Myocyte (in vitro differentiated cells): Measurements from ENCODE around the gene SND1. TPM values are rescaled to one million over a fixed set of nuclear protein-coding genes. Genes with fewer than 3 reads are reported as not detected.

Experiments
- DNase-seq: peaks from one replicate; pipeline ENCODE4 v3.0.0-alpha.2; 2012; ENCODE audit warnings: low read depth
- total RNA-seq: library from RNA; depleted of rRNA; stranded (reverse); fragments of >200 nt; gene quantifications from 2 replicates; pipeline ENCODE4 v1.2.3, GENCODE V29; 2014

Gene SND1
- total RNA-seq, 1 donor from 2014 or later = 218 TPM

DNA sequence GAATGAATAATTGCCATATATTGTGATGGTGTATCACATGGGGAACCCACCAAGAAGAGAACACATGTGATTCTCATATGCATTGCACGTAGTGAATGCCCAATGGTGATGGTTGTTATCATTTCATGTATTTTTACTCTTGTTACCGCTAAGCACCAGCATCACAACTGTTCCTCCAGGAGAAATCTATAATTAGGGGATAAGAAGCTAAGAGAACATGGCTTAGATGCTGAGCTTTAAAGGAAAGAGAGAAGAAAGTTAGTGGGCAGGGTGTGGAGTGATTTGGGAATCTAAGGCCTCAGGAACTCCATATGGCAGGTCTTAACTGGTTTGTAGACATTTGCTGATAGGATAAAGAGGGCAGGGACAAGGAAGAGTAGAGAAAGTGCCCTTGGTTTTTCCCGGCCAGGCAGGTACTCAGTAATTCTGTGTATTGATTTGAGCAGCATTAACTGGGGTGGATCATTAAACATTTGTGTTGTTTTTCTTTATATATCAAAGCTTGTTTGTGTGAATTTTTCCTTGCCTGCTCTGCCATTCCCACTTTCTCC, 233.3 kb downstream of the SND1 start:
- no peak for DNase-seq

DNA sequence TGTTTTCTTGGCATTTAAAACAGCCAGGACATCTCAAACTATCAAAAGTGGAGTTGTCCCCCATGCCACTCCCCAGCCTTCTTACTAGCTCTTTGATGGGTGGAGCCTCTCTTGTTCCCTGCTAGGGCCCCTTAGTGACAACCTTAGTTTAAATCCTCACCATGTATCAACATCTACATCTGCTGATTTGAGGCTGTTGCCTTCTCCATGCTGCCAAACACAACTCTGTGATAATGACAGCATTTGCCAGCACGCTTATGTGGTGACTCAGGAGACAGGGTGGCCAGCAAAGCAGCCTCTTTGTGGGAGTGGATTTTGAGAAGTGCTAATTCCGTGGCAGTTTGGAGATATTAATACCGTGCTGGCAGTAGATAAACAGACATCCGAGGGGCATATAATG, 233.8 kb downstream of the SND1 start:
- peak; percentile 92 for DNase-seq

DNA sequence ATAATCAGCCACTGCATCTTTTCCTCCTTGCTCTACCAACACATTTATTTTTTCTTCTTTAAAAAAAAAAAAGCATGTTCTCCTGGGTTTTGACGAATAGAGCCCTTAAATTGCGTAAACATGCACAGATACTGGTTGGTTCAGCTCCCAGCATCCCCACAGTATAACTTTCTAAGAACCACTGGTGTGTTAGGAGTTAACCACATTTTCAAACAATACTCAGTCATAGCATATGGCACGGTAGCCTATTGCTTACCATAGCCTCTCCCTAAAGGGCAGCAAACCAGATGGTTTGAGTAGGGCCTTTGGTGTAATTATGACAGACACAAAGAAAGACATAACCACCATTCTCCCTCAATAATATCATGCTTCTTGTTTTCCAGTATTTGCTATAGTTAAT, 234.3 kb downstream of the SND1 start:
- no peak for DNase-seq

DNA sequence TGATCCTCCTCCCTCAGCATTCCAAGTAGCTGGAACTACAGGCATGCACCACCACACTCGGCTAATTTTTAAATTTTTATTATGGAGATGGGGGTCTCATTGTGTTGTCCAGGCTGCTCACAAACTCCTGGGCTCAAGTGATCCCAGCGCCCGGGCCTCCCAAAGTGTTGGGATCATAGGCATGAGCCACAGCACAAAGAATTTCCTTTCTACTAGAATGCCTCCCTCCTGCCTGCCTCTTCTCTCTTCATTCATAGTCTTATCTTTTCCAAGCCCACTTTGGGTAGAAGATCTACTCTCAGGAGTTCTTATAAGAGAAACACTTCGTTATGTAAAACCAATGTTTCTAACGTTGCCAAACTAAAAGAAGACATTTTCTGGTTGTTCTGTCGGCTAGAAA, 235.1 kb downstream of the SND1 start:
- DNase-seq = no peak

- no peak for DNase-seq
Observed at GRCh38 chr7:127887631-127888030, 235.6 kb downstream of the SND1 start.

DNA sequence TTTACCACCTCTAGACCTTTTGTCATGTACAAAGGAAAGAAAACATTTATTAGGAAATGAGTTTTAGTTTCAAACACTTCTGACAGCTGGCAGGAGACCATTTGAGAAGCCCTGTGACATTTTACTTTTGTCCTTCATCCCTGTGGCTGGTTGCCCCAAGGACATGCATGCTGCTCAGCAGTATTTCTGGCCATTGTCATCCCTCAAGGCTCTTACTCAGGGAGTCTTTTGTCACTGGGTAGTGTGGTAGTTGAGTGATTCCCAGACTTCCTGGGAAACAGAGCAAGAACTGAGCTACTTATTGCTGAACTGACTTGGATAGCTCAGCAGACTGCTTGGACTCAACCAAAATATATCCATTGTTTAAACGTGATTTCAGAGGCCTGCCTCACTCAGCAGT, 236.4 kb downstream of the SND1 start:
- no peak for DNase-seq

DNA sequence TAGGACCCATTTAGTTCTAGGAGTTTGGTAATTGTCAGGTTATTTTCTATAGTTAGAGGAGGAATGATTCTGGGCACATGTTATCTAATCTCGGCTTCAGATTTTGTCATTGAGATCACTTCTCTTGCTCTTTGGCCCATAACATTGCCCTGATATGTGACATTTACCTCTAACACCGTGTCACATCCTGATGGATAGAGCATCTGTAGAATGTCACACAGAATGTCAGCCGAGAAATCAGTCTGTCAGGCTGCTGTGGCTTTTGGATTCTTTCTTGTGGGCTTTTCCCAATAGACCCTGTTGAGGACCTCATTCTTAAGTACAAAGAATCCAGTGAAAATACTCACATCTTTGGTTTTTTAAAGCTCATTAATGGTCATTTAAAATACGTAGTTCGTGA, 236.8 kb downstream of the SND1 start:
- no peak for DNase-seq

GRCh38 chr7:127889677-127890076, 237.7 kb downstream of the SND1 start:
- DNase-seq = no peak

DNA sequence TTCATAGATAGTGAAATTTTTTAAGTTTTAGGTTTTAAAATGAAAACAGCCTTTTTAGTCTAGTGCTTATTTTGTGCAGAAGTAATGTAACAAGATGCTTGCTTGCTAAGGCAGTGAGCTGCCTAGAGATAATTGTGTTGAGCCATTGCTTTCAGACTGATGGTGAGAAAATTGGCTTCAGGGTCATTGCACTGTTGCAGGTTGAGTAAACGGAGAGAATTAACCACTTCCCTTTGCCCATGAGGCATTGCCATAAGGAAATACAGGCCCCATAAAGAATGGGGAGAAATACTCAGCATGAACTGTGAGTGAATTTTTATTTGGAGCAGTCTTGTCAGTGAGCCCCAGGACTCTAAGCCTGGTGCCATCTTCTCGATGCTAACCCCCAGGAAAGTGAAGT, 238.7 kb downstream of the SND1 start:
- no peak for DNase-seq

- no peak for DNase-seq
Observed at GRCh38 chr7:127891144-127891543, 239.2 kb downstream of the SND1 start.

GRCh38 chr7:127891854-127892438, 240.0 kb downstream of the SND1 start:
- DNase-seq = no peak

GRCh38 chr7:127892488-127893314, 240.7 kb downstream of the SND1 start:
- DNase-seq = no peak

DNA sequence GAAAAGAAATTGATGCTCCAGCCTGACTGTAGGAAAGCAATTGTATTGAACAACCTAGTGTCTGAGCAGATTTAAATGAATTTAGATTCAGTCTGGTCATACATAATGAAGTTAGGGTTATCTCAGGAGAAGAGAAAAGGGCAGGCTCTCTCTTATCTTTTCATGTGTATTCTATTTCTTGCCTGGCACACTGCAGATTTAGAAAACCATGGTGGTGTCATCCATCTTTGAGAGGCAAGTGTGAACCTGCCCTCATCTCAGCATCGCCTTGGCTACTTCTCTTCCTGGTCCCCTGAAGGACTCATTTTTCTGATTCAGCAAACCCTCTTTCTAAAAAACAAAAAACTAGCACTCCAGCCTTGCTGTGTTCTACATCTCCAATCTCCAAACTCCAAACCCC, 241.6 kb downstream of the SND1 start:
- DNase-seq = no peak

DNA sequence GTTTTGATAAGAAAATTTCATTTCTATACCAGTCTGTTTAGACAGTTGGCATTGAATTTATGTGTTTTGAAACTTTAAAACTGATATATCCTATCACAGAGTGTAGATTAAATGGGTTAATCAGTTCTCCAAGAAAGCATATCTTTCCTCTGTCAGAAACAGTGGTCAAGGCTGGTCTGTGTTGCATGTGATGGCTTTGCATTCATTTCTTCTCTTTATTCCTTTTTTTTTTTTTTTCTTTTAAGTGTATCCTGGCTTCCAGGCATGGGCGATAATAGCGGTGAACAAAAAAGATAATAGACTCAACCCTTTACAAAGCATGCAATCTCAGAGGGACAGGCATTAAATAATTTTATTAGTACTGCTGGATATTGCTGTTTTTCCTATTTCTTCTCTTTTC, 242.6 kb downstream of the SND1 start:
- DNase-seq = no peak

DNA sequence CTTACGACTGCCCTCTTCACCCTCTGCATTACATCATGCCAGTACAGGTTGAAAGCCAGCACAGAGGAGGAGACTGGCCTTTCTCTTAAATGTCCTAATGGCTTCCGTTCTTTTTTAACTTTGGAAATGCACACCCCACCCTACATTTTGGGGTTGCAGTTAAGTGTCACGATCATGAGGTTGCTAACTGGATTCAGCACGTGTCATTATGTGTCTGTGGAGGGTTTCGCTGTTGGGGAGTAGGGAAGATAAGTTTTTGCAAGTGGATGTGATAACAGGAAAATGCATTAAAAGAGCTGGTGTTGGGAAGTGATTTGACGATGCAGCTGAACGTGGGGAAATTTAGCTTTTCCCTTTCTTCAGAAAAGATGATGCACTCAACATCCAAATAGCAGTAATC, 243.4 kb downstream of the SND1 start:
- DNase-seq = no peak

- no peak for DNase-seq
Observed at GRCh38 chr7:127895814-127896280, 243.9 kb downstream of the SND1 start.

DNA sequence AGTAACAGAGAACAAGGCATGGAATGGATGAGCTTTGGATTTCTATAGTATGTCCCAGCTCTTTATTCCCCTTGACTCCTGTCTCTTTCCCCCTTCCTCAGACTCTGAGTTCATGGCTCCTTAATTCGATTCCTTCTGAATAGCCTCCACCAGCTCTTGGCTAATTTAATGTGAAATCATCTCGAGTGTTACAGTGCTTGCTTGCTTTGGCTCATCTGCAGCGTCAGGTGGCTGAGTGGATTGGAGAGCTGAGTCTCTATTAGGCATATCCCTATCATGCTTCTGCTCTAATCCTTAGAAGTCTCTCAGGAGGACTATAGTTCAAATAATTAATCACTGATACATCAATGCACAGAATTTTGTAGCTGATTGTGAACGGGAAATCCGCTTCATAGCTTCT, 244.7 kb downstream of the SND1 start:
- no peak for DNase-seq

DNA sequence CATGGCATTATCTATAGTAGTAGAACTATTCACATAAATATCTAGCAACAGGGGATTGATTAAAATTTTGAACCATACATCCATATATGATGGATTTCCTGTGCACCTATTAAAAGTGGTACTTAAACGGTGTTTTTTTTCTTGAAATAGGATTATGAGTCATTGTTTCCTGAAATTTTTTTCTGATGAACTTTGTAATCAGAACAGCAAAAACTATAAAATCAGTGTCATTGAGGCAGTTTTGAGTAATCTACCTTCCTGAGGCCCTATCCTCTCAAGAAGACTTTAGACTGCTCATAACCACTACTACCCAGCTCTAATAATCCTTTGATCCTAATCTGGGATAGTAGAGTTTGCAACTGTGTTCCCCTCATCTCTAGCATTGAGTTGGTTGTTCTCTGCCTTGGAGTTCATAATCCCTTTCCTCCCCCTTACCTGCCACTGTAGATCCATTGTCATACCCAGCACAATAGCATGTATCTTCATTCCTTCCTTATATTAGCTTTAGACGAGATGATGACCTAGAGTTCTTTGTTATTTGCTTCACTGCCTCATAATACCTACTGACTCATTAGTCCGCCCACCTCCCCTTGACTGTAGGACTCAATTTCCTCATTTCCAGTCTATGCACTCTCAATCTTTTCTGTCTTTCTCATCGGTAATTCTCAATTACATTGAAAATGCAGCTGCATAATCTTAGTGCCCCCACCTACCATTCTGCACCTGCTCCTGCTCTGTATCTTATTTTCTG, 245.9 kb downstream of the SND1 start:
- DNase-seq = no peak

GRCh38 chr7:127899411-127899810, 247.4 kb downstream of the SND1 start:
- no peak for DNase-seq

GRCh38 chr7:127900141-127900540, 248.1 kb downstream of the SND1 start:
- DNase-seq = no peak

- no peak for DNase-seq
Observed at GRCh38 chr7:127900732-127901685, 249.0 kb downstream of the SND1 start.
